ENCODE results near the gene DEFB125. TPM values are rescaled to one million over a fixed set of nuclear protein-coding genes. Genes with fewer than 3 reads are reported as not detected.

The DEFB125 gene
- total RNA-seq, 1 experiment from 2014 or later: not detected

DNA sequence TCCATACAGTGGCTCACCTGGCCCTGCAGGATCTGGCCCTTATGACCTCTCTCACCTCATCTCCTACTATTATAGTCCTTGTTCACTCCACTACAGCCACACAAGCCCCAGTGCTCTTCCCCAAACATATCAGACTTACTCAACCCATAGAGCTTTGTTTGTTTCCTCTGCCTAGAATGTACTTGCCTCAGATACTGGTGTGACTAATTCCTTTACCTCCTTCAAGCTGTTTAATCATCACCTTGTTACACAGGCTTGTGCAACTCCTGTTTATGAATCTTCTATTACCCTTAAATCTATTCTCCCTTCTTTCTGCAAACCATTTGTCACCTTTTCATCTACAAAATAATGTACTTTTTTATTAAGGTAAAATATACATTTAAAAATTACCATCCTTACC, 3.2 kb downstream of the DEFB125 start:
- H3K9me3 ChIP-seq (ENCODE audit: control insufficient read depth in 1 of 2, insufficient read depth in 1 of 2, low read depth in 1 of 2, low read length in 2 of 2): peaks cover 3 to 9% of the 10 kb centered on the region in 2 experiments; a peak in 2 of 4 replicates
- H3K4me3 ChIP-seq (replicated peaks in 1 of 2; ENCODE audit: low read depth in 1 of 2, low read length in 2 of 2): no peak overlapping the region
- no peak overlapping the region for H3K27ac ChIP-seq (ENCODE audit: low read depth, low read length)
- DNase-seq (ENCODE audit: low read depth, low spot score): no peak
- intact Hi-C loops (cut with micrococcal nuclease): no loop called here
- no peaks in the 10 kb centered on the region for H3K4me1 ChIP-seq (ENCODE audit: control insufficient read depth in 1 of 2, insufficient read depth in 2 of 2, low read length in 2 of 2)
- RAD21 ChIA-PET (ENCODE audit: low non-redundant PET in 1 of 2, low total read pairs in 2 of 2, uncharacterized antibody in 2 of 2, unreplicated experiment in 2 of 2): no interaction called here
- H4K20me1 ChIP-seq (ENCODE audit: insufficient read depth): no peaks in the 10 kb centered on the region
- CTCF ChIA-PET: no interaction called here
- H3K36me3 ChIP-seq (ENCODE audit: control insufficient read depth in 1 of 2, insufficient read depth in 2 of 2, low read length in 2 of 2): no peaks in the 10 kb centered on the region
- no peak for ATAC-seq
- no peak overlapping the region for H3K4me2 ChIP-seq (ENCODE audit: low read length)
- H3K9ac ChIP-seq (ENCODE audit: low read length): no peak overlapping the region
- 0 out of 2 replicates have a peak, but pooled peaks cover 4% of the 10 kb centered on the region for H3K27me3 ChIP-seq (ENCODE audit: insufficient read depth, low read length)
- TF ChIP-seq EZH2phosphoT487 (IDR thresholded peaks at IDR 0.05; ENCODE audit: borderline replicate concordance) (no peak), JUND (IDR thresholded peaks at IDR 0.05) (no peak), YY1 (IDR thresholded peaks at IDR 0.05; ENCODE audit: extremely low read depth, insufficient replicate concordance, low read depth, low read length) (no peak), FOSL1 (IDR thresholded peaks at IDR 0.05; ENCODE audit: low read depth) (no peak), ZNF274 (IDR thresholded peaks at IDR 0.05; ENCODE audit: low read depth, low read length) (no peak), TCF7L2 (IDR thresholded peaks at IDR 0.05; ENCODE audit: borderline replicate concordance, extremely low read depth, insufficient read depth, insufficient read length) (no peak), ELF1 (IDR thresholded peaks at IDR 0.05; ENCODE audit: borderline replicate concordance, low read depth) (no peak), SRF (IDR thresholded peaks at IDR 0.05; ENCODE audit: low read depth) (no peak), POLR2A (IDR thresholded peaks at IDR 0.05; ENCODE audit: borderline replicate concordance, extremely low read depth, insufficient read depth, insufficient read length) (no peak), SIN3A (IDR thresholded peaks at IDR 0.05; ENCODE audit: low read depth) (no peak), EZH2 (IDR thresholded peaks at IDR 0.05) (no peak), CEBPB (IDR thresholded peaks at IDR 0.05; ENCODE audit: low read depth) (no peak), EGR1 (IDR thresholded peaks at IDR 0.05; ENCODE audit: low read depth) (no peak), RAD21 (IDR thresholded peaks at IDR 0.05; ENCODE audit: low read depth) (no peak), CBX3 (IDR thresholded peaks at IDR 0.05; ENCODE audit: low read depth) (no peak)
- TF ChIP-seq, protein P1, sequence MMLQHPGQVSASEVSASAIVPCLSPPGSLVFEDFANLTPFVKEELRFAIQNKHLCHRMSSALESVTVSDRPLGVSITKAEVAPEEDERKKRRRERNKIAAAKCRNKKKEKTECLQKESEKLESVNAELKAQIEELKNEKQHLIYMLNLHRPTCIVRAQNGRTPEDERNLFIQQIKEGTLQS (IDR thresholded peaks at IDR 0.05): no peak
- TF ChIP-seq, protein P2, sequence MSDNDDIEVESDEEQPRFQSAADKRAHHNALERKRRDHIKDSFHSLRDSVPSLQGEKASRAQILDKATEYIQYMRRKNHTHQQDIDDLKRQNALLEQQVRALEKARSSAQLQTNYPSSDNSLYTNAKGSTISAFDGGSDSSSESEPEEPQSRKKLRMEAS (IDR thresholded peaks at IDR 0.05): no peak
- TF ChIP-seq, protein P3, sequence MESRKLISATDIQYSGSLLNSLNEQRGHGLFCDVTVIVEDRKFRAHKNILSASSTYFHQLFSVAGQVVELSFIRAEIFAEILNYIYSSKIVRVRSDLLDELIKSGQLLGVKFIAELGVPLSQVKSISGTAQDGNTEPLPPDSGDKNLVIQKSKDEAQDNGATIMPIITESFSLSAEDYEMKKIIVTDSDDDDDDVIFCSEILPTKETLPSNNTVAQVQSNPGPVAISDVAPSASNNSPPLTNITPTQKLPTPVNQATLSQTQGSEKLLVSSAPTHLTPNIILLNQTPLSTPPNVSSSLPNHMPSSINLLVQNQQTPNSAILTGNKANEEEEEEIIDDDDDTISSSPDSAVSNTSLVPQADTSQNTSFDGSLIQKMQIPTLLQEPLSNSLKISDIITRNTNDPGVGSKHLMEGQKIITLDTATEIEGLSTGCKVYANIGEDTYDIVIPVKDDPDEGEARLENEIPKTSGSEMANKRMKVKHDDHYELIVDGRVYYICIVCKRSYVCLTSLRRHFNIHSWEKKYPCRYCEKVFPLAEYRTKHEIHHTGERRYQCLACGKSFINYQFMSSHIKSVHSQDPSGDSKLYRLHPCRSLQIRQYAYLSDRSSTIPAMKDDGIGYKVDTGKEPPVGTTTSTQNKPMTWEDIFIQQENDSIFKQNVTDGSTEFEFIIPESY (IDR thresholded peaks at IDR 0.05; ENCODE audit: extremely low read depth, insufficient replicate concordance, low read length): no peak
- TF ChIP-seq, protein P4, sequence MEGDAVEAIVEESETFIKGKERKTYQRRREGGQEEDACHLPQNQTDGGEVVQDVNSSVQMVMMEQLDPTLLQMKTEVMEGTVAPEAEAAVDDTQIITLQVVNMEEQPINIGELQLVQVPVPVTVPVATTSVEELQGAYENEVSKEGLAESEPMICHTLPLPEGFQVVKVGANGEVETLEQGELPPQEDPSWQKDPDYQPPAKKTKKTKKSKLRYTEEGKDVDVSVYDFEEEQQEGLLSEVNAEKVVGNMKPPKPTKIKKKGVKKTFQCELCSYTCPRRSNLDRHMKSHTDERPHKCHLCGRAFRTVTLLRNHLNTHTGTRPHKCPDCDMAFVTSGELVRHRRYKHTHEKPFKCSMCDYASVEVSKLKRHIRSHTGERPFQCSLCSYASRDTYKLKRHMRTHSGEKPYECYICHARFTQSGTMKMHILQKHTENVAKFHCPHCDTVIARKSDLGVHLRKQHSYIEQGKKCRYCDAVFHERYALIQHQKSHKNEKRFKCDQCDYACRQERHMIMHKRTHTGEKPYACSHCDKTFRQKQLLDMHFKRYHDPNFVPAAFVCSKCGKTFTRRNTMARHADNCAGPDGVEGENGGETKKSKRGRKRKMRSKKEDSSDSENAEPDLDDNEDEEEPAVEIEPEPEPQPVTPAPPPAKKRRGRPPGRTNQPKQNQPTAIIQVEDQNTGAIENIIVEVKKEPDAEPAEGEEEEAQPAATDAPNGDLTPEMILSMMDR (IDR thresholded peaks at IDR 0.05 in 2 of 3, conservative IDR thresholded peaks at IDR 0.05 in 1 of 3; ENCODE audit: borderline replicate concordance in 1 of 3, insufficient read depth in 1 of 3, low read depth in 2 of 3, low read length in 2 of 3): no peak
- TF ChIP-seq, protein P5, sequence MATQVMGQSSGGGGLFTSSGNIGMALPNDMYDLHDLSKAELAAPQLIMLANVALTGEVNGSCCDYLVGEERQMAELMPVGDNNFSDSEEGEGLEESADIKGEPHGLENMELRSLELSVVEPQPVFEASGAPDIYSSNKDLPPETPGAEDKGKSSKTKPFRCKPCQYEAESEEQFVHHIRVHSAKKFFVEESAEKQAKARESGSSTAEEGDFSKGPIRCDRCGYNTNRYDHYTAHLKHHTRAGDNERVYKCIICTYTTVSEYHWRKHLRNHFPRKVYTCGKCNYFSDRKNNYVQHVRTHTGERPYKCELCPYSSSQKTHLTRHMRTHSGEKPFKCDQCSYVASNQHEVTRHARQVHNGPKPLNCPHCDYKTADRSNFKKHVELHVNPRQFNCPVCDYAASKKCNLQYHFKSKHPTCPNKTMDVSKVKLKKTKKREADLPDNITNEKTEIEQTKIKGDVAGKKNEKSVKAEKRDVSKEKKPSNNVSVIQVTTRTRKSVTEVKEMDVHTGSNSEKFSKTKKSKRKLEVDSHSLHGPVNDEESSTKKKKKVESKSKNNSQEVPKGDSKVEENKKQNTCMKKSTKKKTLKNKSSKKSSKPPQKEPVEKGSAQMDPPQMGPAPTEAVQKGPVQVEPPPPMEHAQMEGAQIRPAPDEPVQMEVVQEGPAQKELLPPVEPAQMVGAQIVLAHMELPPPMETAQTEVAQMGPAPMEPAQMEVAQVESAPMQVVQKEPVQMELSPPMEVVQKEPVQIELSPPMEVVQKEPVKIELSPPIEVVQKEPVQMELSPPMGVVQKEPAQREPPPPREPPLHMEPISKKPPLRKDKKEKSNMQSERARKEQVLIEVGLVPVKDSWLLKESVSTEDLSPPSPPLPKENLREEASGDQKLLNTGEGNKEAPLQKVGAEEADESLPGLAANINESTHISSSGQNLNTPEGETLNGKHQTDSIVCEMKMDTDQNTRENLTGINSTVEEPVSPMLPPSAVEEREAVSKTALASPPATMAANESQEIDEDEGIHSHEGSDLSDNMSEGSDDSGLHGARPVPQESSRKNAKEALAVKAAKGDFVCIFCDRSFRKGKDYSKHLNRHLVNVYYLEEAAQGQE (IDR thresholded peaks at IDR 0.05; ENCODE audit: low read depth): no peak
- no peak overlapping the region for H2AFZ ChIP-seq (ENCODE audit: low read depth, low read length, poor library complexity, severe bottlenecking)
- no TSS peak for BruUV-seq (replicated peaks)
- no peaks in the 10 kb centered on the region for H3K79me2 ChIP-seq (ENCODE audit: insufficient read depth, low read length)
- POLR2A ChIA-PET: no interaction called here
- no peaks in the 10 kb centered on the region for H3K9me2 ChIP-seq (ENCODE audit: insufficient read depth)

Measured in HCT116 (cell line).